Activated CD4-positive, alpha-beta T cell treated with anti-CD3 and anti-CD28 coated beads for 1 hour (primary cell): ENCODE results near the gene MED12L.

ENCODE experiments used
- DNase-seq: peaks from one replicate; pipeline ENCODE4 v3.0.0-alpha.2; 2020

Gene MED12L

DNA sequence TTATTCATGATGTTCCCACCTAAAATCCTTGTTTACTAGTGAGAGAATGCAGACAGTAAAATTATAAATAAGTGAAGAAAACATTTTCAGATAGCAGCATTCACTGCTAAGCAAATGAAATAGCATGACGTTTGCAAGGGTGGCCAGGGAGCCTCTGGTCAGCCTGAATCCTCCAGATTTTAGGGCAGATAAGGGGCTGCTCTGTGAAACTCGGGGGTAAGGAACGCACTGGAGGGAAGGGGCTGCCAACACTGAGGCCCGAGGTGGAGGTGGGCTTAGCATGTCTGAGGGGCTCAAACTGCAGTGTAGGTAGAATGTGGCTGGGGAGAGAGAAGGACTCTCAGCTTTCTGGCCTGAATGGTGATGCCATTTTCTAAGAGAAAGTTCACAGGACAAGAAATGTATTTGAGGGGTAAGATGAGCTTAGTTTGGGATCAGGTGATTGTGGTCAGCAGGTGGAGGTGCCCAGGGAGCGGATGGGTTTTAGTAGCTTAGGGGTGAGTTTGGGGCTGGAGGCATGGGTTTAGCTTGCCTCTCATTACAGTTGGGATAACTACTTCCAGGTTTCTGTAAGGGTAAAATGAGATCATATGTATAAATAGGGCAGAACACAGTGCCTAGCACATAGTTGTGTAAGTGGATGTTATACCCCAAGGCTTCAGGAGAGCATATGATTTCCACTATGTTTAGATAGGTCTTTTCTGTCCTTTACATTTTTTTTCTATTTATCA lies 97.0 kb downstream of the MED12L start:
- no peak for DNase-seq

DNA sequence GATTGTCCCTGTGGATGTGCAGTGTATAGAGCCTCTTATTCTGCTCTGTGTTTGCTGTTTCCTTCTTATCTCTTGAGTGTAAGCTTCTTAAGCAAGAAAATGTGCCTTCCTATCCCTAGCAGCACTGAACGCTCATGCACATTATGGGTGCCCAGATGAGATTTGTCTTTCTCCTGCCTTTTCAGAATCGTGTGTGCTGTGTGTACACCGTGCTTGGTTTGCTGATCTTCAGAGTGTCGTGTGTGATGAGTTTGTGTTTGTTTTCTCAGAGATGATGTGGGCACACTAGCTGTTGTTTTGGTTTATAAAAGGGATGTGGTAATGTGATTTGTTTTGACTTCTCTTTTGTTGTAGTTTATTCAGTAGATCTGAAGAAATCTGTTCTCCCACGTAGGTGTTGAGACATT lies 97.8 kb downstream of the MED12L start:
- DNase-seq = no peak

DNA sequence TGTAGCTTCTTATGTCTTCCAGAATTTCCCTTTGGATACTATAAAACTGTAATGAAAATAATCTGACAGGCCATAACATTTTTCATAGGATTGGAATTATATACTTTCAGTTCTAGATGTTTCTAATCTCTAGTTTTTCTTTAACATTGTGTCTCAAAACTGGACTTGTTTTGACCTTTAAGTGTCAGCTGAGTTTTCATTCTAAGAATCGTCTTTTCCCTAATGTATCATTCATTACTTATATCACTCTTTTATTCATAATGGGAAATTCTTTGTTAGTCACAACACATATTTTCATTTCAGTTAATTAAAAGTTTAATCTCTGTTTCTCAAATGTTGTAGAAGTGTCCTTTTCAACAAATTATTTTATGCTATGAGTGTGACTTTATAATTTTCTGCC lies 105.6 kb downstream of the MED12L start:
- no peak for DNase-seq

DNA sequence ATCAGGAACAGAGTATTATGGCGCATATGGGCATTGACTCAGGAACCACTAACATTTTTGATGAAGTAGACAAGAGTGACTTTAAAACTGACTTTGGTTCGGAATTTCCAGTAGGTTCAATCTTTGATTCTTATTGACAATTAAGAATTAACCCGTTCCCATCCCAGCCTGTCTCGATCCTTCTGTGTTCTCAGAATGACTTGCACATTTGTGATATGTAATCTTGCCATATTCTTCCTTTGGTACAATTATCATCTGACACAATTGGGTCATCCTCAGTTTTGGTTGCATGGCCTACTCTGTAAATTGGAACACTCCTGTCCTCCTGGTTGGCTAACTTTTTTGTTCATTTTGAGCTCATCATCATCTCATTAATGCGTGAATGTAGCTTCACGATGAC lies 107.1 kb downstream of the MED12L start:
- no peak for DNase-seq

DNA sequence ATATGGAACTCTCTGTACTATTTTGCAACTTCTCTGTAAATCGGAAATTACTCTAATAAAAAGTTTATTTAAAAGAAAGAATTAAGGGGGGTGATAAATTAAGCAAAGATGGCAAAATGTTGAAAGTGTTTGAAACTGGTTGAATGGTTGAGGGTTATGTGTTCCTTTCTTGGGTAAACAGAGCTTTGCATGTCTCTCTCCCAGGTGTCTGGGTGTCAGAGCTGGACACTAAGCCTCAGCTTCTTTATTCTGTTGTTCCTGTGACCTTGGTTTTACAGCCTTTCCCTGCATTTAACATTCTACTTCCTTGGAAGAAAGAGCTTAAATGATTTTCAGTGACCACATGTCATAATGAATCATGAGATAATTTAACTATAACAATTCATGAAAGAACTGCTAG lies 110.4 kb downstream of the MED12L start:
- no peak for DNase-seq

DNA sequence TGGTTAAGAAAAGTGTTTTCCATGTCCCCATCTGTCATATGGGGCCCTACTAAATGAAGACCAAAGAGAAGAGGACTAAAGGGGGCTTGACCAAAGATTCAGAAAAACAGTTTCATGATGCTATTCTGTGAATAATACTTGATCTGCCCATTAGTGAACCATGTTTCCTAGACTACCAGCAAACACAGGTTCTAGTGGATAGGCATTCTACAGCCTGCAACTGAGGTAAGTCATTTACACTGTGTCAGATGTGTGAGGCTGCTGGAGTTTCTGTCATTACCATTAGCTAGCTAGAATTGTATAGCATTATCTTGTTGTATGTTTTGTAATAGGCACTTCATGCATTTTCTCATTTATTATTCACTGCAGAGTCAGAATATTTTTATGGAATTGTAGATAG lies 111.0 kb downstream of the MED12L start:
- no peak for DNase-seq

DNA sequence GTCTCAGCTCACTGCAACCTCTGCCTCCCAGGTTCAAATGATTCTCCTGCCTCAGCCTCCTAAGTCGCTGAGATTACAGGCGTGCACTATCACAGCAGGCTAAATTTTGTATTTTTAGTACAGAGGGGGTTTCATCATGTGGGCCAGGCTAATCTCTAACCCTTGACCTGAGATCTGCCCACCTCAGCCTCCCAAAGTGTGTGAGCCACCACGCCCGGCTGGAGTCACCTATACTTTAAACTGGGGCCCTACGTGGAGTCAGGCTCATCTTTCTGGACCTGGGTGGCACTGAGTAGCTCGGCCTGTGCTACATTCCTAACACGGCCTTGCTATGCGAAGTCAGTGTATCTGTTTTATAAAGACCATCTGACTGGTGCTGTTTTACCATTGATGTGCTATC lies 111.8 kb downstream of the MED12L start:
- no peak for DNase-seq

DNA sequence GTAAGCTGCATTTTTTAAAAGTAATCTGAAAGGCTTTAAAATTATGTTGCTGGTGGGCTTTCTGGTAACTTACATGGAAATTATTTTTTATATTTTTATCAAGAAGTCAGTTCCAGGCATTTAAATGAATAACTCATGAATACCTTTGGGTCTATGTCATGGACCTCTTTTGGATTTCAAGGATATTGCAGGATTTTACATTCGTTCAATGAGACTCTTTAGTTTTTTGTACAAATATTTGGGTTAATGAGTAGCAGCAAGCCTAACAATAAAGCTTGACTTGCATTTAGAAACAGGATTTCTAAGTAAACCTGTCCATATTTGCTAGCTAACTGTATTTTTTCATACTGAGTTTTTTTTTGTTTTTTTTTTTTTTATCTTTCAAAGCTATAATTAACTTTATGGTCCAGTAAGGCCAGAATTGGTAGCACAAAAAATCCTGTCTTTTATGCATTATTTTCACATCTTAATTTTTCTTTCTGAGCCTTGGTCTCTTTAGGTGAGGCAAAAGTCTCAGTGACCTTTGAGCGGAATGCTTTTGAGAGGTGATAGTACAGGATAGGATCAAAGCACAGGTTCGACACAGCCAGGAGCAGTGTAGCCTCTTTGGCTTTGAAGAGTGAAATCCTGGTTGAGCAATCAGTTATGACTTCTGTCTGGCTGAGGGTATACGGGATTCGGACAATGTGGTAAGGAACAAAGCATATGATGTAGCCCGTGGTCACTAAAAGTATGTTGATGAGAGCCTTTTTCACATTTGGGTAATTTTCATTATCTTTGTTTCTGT lies 112.7 kb downstream of the MED12L start:
- no peak for DNase-seq

DNA sequence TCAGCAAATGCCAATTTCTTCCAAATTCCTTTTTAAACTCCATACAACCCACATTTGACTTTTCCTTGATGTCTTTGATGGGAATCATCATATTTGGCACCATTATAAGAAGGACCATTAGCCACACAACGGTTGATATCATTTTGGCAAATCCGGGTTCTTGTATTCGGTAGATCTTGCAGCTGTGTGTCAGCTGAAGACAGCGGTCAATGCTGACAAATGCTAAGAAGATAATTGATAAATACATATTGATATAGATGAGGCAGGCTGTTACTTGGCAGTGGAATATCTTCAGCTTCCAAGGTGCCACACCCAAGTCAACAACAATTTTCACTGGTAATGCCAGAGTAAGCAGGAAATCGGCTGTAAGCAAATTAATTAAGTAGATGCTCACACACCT lies 113.4 kb downstream of the MED12L start:
- no peak for DNase-seq

DNA sequence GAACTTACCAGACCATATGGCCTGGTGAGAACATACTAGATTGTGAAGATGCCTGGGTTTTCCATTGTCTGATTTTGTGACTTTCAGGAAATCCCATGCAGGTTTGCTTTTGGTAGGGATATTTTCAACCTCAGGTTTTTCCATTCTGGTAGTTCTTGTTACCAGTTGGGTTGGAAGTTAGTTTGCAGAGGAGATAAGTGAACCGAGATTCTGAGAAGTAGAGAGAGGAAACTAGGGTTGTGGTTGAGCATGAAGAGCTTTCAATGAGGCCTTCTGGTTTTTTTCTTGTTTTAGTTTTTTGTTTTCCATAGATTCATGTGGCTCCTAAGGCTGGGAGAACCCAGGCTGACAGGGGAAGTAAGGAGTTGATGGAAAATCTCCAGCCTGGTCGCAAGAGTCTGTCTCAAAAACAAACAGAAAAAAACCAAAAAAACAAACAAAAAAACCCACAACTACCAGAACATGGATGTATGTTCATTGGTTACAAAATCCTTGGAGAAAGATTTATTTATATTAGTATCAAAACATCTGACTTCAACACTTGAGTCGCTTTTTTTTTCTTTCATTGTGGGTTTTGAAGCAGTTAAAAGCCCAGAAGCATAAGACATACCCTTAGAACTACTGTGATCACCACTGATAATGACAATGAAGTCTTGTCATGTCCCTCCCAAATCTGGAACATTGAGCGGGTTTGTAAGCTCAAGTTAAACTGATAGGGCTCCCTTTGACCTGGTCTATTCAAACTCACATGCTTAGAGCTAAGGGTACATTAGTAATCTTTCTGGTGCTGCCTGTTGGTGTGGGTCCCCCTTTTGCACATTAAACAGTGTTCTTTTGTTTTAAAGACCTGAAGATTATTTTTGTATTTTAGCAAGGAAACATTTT lies 114.3 kb downstream of the MED12L start:
- no peak for DNase-seq

DNA sequence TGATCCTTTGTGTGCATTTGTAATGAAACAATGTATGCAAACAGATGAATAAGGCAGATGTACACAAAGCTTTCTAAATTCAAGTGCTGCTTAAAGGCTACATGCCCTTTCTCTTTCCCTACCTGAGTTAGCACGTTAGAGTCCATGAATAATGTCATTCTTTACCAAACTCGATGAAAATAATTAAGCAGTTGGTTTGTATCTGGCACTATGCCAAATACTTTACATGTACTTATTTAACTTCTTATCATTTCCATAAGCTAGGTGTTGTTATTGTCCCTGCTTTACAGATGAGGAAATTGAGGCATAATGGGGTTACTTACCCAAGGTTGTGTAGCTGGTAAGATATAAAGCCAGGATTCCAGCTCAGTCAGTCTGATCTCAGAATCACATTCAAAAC lies 115.1 kb downstream of the MED12L start:
- DNase-seq = no peak

DNA sequence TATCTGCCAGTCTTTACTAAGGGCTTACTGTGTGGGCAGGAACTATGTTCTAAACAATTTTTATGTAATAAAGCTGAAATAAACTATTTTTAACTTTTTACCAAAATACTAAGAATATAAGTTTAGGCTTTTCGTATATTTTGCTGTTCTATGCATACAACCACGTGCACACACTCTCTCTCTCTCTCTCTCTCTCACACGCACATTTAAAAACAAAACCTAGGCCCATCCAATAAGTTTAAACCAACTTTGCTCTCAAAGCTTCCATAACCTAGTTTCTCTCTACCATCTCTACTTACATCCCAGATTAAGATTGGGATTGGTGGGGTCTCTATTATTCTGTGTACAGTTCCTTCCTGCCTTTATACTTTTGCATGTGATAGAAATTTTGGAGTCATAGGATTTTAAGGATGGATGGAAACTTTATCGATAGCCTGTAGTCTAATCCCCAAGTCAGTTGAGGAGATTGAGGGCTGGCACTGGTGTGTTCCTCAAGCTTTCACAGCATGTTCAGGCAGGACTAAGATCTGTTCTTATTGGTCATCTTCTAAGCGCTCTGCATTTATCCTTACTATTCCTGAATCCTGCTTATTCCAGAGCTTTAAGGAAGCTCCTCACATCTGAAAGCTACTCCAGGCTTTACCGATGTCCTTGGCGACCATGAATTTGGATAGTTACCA lies 115.7 kb downstream of the MED12L start:
- no peak for DNase-seq

DNA sequence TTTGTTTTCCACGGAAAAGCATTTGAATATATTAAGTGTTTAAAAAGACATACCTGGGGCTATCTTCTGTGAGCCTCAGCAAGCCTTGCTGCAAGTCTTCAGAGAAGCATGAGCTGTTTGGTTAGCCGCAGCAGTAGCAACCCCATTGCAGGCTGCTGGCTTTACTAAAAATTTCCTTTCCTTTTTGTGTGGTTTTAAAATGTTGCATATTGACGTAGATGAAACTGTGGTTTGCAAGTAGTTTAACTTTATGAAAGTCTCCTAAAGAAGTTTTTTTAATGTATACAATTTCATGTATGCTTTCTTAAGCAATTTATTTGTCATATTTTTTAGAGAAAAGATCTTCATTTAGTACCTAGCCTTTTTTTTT lies 117.6 kb downstream of the MED12L start, which contains the start of gene GPR171:
GPR171 (minus strand) TSS at position 166 of the 370 bp plus-strand sequence. CDS start 3,830 bp downstream, outside the sequence.
- peak; percentile 50 for DNase-seq

DNA sequence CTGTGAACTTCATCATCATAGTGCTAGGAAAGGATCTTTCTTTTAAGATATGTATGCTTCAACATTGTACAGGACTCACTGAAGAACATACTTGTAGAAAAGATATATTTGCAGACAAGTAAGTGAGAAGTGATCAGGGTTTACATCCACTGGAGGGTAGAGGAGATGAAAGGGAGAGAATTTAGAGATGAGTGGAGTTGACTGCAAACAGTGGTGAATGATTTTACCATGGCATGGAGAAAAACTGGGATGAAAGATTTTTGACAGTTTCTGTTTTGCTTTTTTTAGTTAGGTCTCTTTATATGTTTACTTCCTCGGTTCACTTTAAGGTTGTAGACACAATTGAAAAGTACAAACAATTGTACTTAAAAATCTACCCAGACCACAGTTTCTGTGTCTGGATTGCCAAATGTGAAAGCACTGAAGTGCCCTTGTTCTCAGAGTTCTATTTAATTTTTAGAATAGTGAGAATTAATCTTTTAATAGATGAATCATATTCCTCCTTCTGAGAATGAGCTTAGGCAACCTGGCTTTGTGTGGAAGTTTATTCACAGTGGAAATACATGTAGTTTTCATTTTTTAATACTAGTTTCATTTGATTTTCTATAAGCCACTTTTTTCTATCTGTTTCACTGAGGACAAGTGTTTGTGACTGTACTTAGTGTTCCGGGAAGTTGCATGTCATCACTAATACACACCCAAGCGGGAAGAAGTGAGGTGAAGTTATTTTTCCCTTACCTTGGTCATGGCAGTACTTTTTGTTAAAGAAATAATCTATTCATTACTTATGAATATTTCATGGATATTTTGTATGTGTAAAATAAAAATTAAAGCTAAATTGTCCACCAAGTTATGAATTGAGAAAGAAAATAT lies 119.3 kb downstream of the MED12L start:
- no peak for DNase-seq

DNA sequence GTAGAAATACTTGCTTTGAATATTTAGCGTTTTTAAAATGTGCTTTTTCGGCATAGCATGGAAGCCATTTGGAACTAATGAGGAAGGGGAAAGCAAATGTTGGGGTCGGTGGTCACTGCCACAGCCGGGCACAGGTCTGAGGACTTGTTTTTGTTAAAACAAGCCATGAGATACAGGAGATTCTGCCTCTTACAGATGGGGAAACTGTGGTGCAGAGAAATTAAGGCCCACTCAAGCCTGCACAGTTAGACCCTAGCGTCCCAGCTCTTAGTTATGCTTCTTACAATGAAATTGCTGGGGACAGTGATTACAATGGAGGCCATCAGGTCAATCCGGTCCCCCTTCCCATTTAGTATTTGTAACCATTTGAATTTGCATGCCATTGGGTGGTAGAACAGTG lies 120.0 kb downstream of the MED12L start:
- DNase-seq = no peak

DNA sequence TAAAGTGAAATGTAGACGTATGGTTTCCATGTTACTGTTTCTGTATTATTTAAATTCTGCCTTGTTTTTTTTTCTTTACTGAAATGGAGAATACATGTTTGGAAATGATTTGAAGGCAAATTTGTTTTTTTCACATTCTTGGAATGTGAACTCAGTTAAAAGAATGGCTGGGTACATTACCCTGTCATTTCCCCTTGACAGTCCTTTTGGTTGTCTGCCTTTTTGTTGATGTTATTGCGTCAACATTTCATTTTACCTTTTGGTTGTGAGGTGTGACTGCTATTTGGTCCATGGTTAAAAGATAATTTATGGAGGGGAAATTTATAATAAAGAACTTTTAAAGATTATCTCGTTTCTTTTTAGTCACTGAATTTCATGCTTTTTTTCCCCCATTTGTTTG lies 120.7 kb downstream of the MED12L start:
- no peak for DNase-seq

DNA sequence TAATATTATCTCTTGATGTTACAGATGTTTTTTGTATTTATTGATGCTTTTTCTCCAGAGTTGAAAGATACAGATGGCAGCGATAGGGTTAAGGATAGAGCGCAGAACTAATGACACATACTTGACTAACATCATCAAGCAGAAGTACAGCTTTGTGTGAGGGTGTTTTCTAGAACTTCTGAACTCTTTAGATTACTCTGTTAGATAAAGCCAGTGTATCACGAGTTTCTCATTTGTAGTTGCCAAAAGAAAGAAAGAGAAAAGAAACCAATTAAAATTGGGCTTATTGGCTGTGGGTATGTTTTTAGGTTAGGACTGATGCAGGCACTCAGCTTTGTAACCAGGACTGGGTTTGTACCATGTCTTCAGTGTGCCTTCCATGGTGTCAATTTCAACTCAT lies 124.2 kb downstream of the MED12L start:
- no peak for DNase-seq

DNA sequence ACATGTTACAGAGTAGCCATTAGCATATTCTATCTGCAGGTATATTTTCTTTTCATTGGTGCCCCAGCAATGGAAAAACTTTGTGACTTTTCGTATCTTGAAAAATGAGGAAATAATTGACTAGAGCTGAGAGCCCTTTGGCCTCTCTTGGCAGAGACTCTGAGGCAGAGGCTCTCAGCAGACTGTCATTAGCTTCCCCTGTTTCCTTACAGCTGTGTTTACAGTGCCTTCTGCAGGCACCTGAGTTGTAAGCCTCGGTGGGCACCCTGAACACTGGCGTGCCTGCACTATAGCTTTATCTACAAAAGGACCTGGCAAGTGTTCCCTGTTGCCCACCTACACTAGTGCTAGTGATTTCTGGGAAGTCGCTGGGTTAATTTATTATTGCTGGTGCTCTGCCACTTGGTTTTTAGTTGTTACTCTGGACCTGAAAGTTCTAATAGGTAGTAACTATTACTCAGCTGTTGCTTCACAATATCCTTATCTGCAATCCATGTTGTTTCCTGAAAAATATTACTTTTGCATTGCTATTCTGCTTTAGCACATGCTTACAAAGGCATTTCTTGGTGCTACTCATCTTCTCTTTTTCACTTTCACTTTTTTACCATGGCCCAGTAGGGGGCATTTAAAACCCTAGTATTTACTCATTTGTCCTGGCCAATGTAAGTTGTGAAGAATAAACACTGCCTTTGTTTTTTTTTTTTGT lies 125.4 kb downstream of the MED12L start:
- no peak for DNase-seq

DNA sequence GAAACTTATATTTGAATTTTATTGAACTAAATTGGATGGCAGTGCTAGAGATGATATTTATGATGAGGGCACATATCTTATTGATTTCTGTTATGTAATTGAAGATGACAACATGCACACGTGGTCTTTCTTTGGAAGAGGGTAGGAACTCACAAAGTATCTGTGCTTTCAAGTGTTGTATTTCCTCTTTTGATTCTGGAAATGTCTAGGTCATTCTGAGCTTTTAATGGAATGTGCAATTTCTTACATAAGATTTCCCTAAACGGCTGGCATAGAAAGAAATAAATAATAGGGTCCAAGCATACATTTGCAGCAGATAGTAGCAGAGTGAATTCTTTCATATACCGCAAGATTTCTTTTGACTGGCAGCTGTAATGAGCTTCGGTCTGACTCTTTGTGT lies 127.7 kb downstream of the MED12L start:
- no peak for DNase-seq

DNA sequence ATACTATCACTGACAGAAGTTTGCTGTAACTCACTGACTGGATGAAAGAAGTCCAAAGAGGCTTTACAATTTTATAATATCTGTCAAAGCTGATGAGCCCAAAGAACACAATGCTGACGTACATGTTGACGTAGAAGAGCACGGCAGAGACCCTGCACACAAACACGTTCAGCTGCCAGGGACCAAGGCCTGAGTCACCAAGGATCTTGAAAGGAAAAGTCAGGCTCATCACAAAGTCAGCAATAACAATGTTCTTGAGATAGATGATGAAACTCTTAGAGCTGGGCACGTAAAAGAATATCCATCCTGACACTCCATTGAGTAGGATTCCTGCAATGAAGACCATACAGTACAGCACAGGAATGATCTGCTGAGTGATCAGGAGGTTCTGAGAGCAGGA lies 128.4 kb downstream of the MED12L start:
- DNase-seq = no peak

DNA sequence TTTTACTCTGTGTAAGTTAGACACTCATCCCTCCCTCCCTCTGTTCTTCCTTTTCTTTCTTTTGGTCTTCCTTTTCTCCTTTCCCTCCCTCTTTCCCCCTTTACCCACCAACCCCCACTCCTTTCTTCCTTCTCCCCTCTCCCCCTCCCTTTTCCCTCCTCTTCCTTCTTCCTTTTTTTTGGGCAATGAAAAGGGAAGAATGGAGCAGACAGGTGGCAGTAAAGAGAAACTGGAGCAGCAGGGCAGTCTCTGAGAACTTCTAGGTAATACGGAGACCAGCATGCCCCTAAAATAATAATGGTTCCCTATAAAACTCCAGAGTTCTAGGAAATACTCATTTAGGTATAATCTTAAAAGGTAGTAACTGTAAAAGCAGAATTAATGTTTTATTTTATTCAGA lies 129.0 kb downstream of the MED12L start:
- DNase-seq = no peak
